Measurements from ENCODE around the gene SAMD4B.

Gene SAMD4B

GRCh38 chr19:39423258-39424086, 81.3 kb downstream of the SAMD4B start:
- no peak for TF ChIP-seq CTCF (conservative IDR thresholded peaks at IDR 0.05; ENCODE audit: control insufficient read depth, insufficient read depth, low read depth, low read length)
- no peak for DNase-seq (ENCODE audit: low read depth)
- no peak overlapping the region for H3K4me3 ChIP-seq (ENCODE audit: control insufficient read depth, low read depth, low read length)

- no peak overlapping the region for H3K4me3 ChIP-seq (ENCODE audit: control insufficient read depth, low read depth, low read length)
- TF ChIP-seq CTCF (conservative IDR thresholded peaks at IDR 0.05; ENCODE audit: control insufficient read depth, insufficient read depth, low read depth, low read length), result no peak
- no peak for DNase-seq (ENCODE audit: low read depth)
Observed at GRCh38 chr19:39424934-39425333, 82.7 kb downstream of the SAMD4B start.

GRCh38 chr19:39425744-39426143, 83.5 kb downstream of the SAMD4B start:
- no peak for DNase-seq (ENCODE audit: low read depth)
- H3K4me3 ChIP-seq (ENCODE audit: control insufficient read depth, low read depth, low read length), result no peak overlapping the region

GRCh38 chr19:39426170-39426569, 83.9 kb downstream of the SAMD4B start:
- H3K4me3 ChIP-seq (ENCODE audit: control insufficient read depth, low read depth, low read length), result no peak overlapping the region
- no peak for TF ChIP-seq CTCF (conservative IDR thresholded peaks at IDR 0.05; ENCODE audit: control insufficient read depth, insufficient read depth, low read depth, low read length)
- no peak for DNase-seq (ENCODE audit: low read depth)

More at GRCh38 chr19:39425744-39426143, 83.5 kb downstream of the SAMD4B start:
- TF ChIP-seq CTCF (conservative IDR thresholded peaks at IDR 0.05; ENCODE audit: control insufficient read depth, insufficient read depth, low read depth, low read length), result no peak

- TF ChIP-seq CTCF (conservative IDR thresholded peaks at IDR 0.05; ENCODE audit: control insufficient read depth, insufficient read depth, low read depth, low read length), result no peak
- H3K4me3 ChIP-seq (ENCODE audit: control insufficient read depth, low read depth, low read length), result no peak overlapping the region
- DNase-seq (ENCODE audit: low read depth), result no peak
Observed at GRCh38 chr19:39427707-39428106, 85.5 kb downstream of the SAMD4B start.

- no peak for TF ChIP-seq CTCF (conservative IDR thresholded peaks at IDR 0.05; ENCODE audit: control insufficient read depth, insufficient read depth, low read depth, low read length)
- peak overlapping the region; percentile 2 for H3K4me3 ChIP-seq (ENCODE audit: control insufficient read depth, low read depth, low read length)
- peak; percentile 89 for DNase-seq (ENCODE audit: low read depth)
Observed at GRCh38 chr19:39428283-39429112, 86.3 kb downstream of the SAMD4B start.
